VCaP (cell line): Measurements from ENCODE around the gene ROGDI.

ENCODE experiments used
- H3K27ac ChIP-seq: fragments of 450-650 bp; 2 replicates; pipeline ENCODE4 v1.5.1; 2017
- CTCF ChIP-seq: fragments of 450-650 bp; conservative IDR thresholded peaks from 2 replicates; pipeline ENCODE4 v1.5.1; 2017; ENCODE audit warnings: mild to moderate bottlenecking, moderate library complexity

Gene ROGDI

GRCh38 chr16:4780235-4780634 lies 22.2 kb downstream of the ROGDI start:
- H3K27ac ChIP-seq = no peak overlapping the region
- no peak for TF ChIP-seq CTCF

- no peak for TF ChIP-seq CTCF
- no peak overlapping the region for H3K27ac ChIP-seq
Observed at GRCh38 chr16:4778050-4778392, 24.4 kb downstream of the ROGDI start.

GRCh38 chr16:4777339-4778049 lies 24.9 kb downstream of the ROGDI start:
- H3K27ac ChIP-seq = no peak overlapping the region
- no peak for TF ChIP-seq CTCF

GRCh38 chr16:4776141-4776705 lies 26.2 kb downstream of the ROGDI start:
- no peak overlapping the region for H3K27ac ChIP-seq
- TF ChIP-seq CTCF = no peak

GRCh38 chr16:4775005-4775404 lies 27.4 kb downstream of the ROGDI start:
- H3K27ac ChIP-seq = no peak overlapping the region
- no peak for TF ChIP-seq CTCF

- TF ChIP-seq CTCF = no peak
- no peak overlapping the region for H3K27ac ChIP-seq
Observed at GRCh38 chr16:4772351-4772750, 30.1 kb downstream of the ROGDI start.

- H3K27ac ChIP-seq = no peak overlapping the region
- TF ChIP-seq CTCF = no peak
Observed at GRCh38 chr16:4771646-4772045, 30.8 kb downstream of the ROGDI start.
